GM21717 (cell line): ENCODE results near the gene FAM20B.
"Not testable (repeated sequence)": the region's sequence is repeated elsewhere in the genome, so short reads cannot be mapped to it uniquely, and the experiment has no call there.

Source experiments
- ATAC-seq: cut with Tn5 transposase; IDR thresholded peaks from one replicate; pipeline ENCODE4 v1.9.1; 2021; ENCODE audit warnings: mild to moderate bottlenecking, moderate library complexity; ENCODE audit not compliant: unreplicated experiment

FAM20B gene

DNA sequence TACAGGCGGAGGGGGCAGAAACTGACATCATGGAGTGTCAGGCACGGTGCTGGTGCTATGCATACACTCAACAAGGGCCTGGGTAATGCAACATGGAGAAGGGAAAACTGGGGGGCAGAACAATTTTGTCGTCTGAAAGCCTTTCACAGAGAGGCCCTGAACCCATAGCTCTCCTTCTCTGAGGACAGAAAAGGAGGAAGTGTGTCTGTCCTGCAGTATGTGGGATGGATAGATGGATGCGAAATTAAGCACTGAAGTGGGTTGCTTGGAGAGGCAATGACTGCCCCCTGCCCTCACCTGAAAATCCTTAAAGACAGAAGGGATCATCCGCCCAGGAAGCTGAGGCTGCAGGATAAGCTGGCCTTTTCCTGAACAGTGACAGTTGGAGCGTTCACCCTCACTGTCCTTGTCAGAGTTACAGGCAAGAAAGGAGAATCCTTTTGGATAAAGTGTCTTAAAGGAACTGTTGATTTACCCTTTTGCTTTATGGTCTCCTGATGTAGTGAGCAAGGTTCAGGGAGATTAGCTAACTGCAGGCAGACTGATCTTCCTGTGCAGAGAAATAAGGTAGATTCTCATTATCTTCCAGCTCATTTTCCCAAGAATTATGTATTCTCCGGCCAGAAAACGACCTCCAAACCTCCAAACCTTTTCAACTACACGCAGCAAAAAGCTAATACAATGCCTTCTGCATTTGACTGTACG is 1.6 kb upstream of the FAM20B start:
- ATAC-seq: no peak

DNA sequence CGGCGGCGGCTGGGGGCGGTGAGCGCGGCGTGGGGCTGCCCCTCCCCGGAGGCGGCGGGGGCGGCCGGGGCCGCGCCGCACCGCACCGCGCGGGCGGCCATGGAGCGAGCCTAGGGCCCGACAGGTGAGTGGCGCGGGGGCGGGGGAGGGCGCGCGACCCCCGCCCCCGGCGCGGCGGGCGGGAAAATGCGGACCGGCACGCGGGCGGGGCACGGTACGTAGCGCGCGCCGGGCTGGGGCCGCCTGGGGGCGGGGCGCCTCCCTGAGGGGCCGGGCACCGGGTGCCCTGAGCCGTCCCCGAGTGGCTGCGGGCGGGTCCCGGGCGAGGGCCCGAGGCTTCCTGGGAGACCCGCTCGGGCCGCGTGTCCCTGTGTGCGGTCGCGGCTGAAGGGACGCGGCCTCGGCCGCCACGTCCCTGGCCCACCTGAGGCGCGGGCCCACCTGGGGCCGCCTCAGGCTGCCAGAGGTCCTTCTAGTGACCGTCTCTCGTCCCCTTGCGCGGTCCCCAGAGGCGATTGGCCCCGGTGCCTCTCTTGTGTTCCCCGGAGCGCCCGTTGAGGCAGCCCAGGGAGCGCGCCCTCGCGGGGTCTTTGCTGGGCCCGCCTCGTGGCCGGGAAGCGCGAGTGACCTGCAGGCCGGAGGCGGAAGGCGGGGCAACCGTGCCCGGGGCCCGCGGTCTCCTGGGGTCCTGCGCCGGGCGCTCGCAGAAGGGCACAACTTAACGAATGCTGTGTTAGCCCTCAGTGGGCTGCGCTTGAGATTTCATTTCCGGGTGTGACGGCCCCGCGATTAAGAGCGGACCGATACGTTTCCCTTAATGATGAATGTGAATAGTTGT is 500 bp downstream of the FAM20B start:
- ATAC-seq: peak; percentile 74

DNA sequence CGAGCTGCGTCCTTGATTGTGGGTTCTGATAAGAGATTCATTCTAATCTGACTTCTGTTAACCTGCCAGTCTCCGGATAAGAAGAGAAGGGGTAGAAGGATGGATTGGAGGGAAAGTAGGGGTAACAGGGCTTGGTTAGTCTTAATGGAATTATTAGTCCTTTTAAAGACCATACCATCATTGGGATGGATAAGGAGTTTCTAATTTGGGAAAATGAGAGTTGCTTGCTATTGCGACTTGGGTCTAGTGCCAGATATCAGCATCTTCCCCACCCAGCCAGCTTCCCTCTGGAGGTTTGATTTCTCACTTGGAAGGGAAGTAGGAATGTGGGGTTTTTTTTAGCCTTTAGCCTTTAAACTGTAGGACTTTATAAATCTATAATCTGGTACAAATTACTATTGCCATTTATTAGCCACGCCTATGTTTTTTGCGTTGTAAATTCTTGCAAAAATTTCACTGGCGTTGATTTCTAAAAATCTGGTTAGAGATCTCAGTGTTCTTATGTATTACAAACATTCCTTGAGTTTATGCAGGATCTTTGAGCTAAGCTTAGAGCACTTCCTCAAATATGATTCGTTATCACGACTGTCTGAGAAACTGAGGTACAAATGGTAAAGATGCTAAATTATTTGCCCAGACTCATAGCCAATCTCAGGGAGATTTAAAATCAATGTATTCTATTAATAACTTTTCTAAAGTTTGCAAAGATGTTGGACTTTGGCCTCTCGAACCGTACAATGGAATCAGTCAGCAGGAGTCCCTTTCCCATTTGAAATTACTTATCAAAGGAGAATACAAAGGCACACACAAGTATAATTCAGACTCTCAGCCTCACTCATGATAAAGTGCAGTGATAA is 1.3 kb downstream of the FAM20B start:
- ATAC-seq: no peak

DNA sequence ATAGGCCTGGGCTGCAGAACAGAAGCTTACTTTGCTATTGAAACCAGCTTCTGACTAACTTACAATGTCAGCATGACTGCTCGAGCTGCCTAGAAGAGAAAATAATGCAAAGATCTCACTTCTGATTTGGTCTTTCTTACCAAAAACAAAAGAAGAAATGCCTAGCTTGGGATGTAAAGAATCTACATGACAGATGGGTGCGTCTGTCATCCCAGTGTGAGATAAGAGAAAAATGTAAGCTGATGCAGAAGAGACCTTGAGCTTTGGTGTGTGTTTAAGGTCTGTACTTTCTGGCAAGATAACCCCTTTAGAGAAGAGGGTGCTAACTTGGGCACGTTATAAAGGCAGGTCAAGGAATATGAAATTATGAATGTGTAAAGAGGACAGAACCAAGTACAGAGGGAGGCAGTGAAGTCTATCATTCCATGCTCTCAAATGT is 3.6 kb downstream of the FAM20B start:
- no peak for ATAC-seq

DNA sequence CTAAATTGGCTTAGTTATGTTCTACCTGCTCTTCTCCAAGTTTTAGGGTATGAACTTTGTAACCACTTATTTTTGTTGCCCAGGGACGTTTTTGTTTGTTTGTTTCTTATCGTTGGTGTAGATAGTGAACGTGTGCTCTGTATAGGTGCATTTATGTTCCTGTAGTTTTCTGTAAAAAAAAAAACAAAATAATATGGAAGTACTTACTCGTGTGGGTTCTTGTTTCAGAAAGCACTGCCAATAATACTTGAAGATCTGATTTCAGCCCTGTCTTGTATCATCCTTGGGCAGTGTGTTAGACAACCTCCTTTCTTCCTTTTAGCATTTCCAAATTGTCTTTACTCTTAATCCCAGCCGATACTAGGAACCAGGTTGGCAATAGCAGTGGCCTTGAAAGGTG is 4.4 kb downstream of the FAM20B start:
- ATAC-seq: no peak

DNA sequence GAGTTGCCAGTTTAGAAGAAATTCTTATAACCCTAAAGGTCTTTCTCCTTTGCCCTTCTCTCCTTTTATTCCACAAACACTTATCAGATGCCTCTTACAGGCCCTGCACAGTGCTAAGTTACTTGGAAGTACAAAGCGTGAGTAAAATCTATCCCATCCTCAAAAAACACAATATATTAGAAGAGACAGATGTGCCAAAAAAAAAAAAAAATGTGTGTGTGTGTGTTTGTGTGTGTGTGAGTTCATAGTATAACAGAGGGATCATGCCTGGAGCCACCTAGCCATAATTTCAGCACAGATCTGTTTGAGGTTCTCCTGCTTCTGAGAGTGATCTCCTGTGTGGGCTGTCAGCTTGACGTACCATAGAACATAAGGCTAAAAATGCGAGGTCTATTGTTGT is 5.0 kb downstream of the FAM20B start:
- ATAC-seq: no peak

DNA sequence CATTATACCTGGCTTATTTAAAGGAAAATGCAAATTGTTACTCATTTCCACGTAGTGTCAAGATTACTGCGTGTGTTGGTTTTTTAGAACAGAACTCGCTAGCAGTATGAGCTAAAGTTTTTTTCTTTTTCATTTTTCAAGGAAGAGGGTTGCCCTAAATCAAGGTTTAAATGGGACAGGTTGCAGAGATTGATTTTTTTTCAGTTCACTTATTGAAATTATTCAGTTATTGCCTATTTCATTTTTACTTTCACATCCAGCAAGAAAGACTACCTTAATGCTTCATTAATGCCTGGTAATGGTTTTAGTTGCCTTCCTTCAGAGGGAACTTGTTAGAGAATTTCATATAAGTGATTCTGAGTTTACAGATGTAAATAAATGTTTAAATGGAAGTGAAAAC is 5.6 kb downstream of the FAM20B start:
- ATAC-seq: no peak

DNA sequence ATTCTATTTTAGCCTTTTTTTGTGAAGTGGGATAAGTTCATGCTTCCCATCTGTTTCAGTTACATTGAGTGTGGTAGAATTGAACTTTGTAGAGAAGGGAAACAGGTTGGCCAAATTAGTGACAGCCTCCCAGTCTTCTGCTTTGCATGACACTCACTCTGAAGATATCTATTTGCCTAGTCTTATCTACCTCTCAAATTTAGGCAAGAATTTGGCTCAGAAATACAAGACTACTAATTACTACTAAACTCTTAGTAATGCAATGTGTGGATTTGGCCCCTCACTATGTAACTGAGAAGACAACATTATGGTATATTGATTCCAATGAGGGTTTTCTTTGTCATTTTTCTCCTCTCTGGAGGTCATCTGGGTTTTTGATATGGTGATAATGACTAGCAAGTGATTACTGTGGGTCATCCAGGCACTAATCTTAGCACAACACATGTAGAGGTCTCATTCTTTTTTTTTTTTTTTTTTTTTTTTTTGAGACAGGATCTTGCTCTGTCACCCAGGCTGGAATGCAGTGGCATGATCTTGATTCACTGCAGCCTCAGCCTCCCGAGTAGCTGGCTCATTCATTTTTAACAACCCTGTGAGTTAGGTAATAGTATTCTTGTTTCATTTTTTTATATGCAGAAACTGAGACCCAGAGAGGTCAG is 6.3 kb downstream of the FAM20B start:
- no peak for ATAC-seq

DNA sequence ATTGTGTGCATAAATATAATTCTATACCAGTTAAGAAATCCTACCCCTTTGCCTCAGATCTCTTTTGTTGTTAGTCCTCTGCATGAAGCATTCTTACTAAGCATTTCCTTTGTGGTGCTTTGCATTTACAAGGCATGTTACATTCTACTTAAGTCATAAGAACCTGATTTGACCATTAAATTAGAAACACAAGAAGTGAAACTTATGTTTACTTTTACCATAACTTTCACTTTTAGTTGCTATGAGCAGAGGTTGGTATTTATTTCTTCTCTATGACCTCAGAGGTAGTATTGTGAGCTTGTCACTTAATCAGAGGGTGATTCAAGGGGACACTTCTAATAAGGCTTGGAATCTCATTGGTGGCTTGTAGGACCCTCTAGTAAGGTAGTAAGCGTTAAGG is 9.0 kb downstream of the FAM20B start:
- peak; percentile 72 for ATAC-seq

DNA sequence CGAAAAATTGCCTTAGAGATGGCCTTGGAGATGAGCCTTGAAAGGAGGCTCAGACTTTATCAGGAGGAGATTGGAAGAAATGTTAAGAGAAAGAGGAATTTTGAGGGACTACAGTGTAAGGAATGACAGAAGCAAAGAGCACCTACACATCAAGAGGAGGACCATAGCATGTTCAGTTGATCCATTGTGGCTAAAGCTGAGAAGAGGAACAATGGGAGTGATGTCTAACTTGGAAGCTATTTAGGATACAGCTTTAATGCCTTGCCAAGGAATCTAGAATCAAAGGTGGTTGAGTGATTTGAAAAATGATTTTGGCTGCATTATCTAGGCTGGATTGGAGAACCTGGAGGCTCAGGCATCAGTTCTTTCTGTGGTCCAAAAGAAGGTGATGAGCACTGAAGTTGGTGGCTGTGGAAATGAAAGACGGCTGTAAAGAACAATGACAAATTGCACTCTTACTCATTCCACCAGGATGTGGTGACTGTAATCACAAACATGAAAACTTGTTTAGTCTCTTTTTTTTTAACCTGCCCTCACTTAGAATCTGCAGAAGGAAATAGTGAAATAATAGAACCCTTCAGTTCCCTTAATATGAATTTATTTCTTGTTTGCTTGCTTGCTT is 11.3 kb downstream of the FAM20B start:
- peak; percentile 41 for ATAC-seq

DNA sequence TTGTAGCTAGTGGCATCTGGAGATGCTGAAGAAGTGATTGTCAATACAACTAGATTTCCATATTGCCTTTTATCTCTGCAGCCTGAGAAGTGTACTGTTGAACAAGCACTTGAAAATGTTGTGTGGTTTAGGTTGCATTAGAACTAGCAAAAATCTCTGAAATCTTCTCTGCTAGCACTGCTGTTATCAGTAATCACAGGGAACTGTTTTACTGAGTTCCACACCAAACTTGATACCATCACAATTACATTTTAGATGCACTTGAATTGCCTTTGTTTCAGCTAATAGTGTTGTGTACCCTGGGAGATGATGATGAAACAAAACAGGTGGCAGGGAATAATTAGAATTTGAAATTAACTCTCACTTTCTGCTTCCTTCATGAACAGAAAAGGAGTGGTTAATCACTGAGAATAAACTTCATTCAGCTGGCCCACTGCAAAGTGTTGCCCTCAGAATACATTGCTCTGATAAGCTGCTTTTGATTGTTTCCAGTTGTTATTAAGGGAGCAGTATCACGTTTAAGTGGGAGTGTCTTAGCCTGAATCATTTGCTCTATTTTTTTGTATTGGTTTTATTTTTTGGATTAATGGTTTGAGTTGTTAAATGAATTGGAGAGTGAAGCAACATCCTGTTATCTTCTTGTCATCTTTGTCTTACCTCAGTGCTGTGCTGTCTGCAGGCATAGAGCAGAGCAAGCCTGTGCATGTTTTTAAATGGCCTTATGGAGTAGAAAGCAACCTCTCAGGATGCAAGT is 13.0 kb downstream of the FAM20B start:
- ATAC-seq: no peak

DNA sequence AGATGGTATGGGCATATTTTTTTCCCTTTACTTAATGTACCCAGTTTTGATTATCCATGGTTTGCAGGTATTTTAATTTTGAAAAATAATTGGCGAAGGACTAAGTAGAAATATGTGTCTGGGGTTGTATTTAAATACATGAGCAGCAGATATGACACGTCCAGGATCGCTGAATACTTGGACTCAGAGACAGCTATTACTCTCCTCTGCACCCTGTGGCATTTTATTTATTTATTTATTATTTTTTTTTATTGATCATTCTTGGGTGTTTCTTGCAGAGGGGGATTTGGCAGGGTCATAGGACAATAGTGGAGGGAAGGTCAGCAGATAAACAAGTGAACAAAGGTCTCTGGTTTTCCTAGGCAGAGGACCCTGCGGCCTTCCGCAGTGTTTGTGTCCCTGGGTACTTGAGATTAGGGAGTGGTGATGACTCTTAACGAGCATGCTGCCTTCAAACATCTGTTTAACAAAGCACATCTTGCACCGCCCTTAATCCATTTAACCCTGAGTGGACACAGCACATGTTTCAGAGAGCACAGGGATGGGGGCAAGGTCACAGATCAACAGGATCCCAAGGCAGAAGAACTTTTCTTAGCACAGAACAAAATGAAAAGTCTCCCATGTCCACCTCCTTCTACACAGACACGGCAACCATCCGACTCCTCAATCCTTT is 13.9 kb downstream of the FAM20B start:
- ATAC-seq: not testable (repeated sequence)

DNA sequence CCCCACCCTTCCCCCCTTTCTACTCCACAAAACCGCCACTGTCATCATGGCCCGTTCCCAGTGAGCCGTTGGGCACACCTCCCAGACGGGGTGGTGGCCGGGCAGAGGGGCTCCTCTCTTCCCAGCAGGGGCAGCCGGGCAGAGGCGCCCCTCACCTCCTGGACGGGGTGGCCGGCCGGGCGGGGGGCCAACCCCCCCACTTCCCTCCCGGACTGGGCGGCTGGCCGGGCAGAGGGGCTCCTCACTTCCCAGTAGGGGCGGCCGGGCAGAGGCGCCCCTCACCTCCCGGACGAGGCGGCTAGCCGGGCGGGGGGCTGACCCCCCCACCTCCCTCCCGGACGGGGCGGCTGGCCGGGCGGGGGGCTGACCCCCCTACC is 14.5 kb downstream of the FAM20B start:
- ATAC-seq: not testable (repeated sequence)

DNA sequence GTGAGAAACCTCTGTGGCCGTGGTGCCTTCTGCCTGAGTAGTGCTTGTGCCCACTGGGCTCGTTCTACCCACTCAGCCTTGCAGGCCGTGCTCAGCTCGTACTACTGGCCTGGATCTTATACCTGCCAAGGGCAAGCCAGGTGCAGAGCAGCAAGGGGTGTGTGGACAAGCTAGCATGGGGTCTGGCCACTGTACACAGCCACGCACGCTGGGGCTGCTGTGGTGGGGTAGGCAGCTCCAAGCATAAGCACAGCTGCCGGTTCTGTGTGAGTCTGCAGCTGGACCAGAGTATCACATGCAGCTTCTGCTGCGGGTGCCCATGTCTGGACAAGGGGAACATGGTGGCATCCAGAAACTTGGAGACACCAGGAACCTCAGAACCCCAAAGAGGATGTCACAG is 16.4 kb downstream of the FAM20B start:
- ATAC-seq: no peak

DNA sequence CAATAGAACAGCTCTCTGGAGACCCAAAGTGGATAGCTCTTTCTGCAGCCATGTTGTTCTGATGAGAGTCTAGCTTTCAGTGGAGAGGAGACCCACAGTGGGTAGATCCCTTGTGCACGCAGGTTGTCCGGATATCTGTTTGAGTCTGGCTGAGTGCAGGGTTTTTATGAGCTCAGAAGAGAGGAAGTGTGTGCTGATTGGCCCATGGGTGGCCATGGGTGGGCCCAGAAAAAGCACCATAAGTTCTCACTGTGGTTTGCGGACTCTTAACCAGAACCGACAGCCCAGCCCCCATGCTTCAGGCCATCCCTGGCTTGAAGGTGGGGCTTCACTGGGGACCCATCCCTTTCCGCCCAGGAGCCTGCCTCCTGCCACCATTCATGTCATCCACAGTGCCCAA is 17.0 kb downstream of the FAM20B start:
- no peak for ATAC-seq

DNA sequence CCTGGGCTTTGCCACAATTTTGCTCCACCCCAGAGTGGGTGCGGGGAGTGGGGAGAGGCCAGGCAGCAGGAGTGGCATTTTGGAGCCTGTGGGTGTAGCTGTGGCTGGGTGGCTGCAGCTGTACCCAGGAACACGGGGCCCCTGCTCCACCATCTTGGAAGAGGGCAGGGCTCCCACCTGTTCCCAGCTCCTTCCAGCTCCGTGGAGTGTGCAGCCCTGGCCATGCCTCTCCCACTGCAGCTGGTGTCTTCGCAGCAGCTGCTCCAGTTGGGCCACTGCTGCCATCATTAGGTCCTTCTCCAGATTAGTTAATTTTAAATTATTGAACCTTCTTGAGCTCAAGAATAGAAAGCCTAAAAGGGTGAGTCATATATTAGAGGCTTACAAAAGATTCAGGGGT is 17.6 kb downstream of the FAM20B start:
- no peak for ATAC-seq

DNA sequence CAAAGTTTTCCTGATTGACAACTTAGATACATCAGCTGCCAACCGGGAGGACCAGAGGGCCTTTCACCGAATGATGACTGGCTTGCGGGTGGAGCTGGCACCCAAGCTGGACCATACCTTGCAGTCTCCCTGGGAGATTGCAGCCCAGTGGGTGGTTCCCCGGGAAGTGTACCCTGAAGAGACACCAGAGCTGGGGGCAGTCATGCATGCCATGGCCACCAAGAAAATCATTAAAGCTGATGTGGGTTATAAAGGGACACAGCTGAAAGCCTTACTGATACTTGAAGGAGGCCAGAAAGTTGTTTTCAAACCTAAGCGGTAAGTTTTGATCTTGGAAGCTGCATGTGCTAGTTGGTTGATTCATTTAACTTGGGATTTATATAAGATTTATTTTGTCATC is 18.2 kb downstream of the FAM20B start:
- ATAC-seq: no peak

DNA sequence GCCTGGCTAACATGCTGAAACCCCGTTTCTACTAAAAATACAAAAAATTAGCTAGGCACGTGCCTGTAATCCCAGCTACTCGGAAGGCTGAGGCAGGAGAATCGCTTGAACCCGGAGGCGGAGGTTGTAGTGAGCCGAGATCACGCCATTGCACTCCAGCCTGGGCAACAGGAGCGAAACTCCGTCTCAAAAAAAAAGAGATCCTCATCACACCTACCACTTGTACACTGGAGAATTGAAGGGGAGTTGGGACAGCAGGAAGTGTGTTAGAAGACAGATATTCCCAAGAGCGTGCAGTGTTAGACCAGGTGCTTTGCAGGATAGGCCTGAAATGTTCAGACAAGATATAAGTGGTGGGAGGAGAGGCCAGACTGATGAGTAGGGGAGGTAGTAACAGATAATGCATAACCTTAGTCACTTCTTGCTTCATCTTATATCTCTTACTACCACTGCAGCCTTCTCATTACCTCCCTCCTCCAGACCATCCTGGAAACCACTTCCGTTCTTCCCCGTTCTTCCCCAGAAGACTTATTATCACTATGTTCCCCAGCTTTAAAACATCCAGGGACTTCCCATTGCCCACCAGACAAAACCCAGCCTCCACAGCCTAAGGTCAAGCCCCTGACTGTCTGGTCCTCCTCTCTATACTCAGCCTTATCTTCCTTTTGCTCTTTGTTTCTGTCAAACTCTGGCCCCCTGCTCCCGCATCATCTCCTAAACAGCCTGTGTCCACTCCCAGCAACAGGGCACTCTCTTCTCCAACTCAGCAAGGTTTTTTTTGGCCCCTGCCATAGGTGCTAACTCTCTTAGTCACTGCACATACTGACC is 21.3 kb downstream of the FAM20B start:
- ATAC-seq: no peak
